ENCODE measurements around the gene SRP14. TPM values are rescaled to one million over a fixed set of nuclear protein-coding genes. Genes with fewer than 3 reads are reported as not detected.
"Not testable (repeated sequence)": the region's sequence is repeated elsewhere in the genome, so short reads cannot be mapped to it uniquely, and the experiment has no call there.

The SRP14 gene
- total RNA-seq, 2 experiments from 2014 or later: 120 to 126 TPM

GRCh38 chr15:40080104-40080503, 41.1 kb upstream of the SRP14 start:
- Histone ChIP-seq H3K4me1 (ENCODE audit: insufficient read depth, low read length) (peaks cover 15% of the 10 kb centered on the region), H3K36me3 (ENCODE audit: insufficient read depth, low read length) (no peaks in the 10 kb centered on the region), H3K9me3 (ENCODE audit: control insufficient read depth in 1 of 2, insufficient read depth in 1 of 2, low read length in 2 of 2) (no peaks in the 10 kb centered on the region), H3K27ac (ENCODE audit: low read depth in 1 of 2, low read length in 2 of 2) (no peak overlapping the region), H3K27me3 (ENCODE audit: control insufficient read depth in 1 of 2, insufficient read depth in 2 of 2, low read length in 2 of 2) (peaks cover 9 to 18% of the 10 kb centered on the region in 2 experiments), H3K4me3 (ENCODE audit: low read length) (no peak overlapping the region)
- no peak for TF ChIP-seq CTCF (IDR thresholded peaks at IDR 0.05)
- DNase-seq (no peak), ATAC-seq (ENCODE audit: poor library complexity) (no peak)
- Mint-ChIP-seq H3K27me3 (peaks cover 27% of the 10 kb centered on the region), H3K27ac (no peak overlapping the region), H3K4me1 (ENCODE audit: low read depth) (peaks cover 29% of the 10 kb centered on the region), H3K9me3 (no peaks in the 10 kb centered on the region), H3K36me3 (ENCODE audit: low read depth) (no peaks in the 10 kb centered on the region), H3K4me3 (no peak overlapping the region)
- ChIA-PET POLR2A (no interaction called here), CTCF (interaction anchor here (1.1 kb wide), 1 partner anchor 25 kb away, joined by 3 read pairs; no protein-coding TSS in a partner anchor)
- intact Hi-C loops (cut with DNase I, micrococcal nuclease): no loop called here

GRCh38 chr15:40079456-40079855, 40.5 kb upstream of the SRP14 start:
- ATAC-seq (ENCODE audit: poor library complexity) (no peak), DNase-seq (no peak)
- Histone ChIP-seq H3K4me3 (ENCODE audit: low read length) (no peak overlapping the region), H3K36me3 (ENCODE audit: insufficient read depth, low read length) (no peaks in the 10 kb centered on the region), H3K9me3 (ENCODE audit: control insufficient read depth in 1 of 2, insufficient read depth in 1 of 2, low read length in 2 of 2) (no peaks in the 10 kb centered on the region), H3K27me3 (ENCODE audit: control insufficient read depth in 1 of 2, insufficient read depth in 2 of 2, low read length in 2 of 2) (peaks cover 9 to 12% of the 10 kb centered on the region in 2 experiments), H3K27ac (ENCODE audit: low read depth in 1 of 2, low read length in 2 of 2) (no peak overlapping the region), H3K4me1 (ENCODE audit: insufficient read depth, low read length) (peaks cover 15% of the 10 kb centered on the region)
- intact Hi-C loops (cut with DNase I, micrococcal nuclease): no loop called here
- Mint-ChIP-seq H3K36me3 (ENCODE audit: low read depth) (no peaks in the 10 kb centered on the region), H3K9me3 (no peaks in the 10 kb centered on the region), H3K4me1 (ENCODE audit: low read depth) (peaks cover 29% of the 10 kb centered on the region), H3K27me3 (peaks cover 21% of the 10 kb centered on the region), H3K4me3 (no peak overlapping the region), H3K27ac (no peak overlapping the region)
- CTCF ChIA-PET: interaction anchor here (1.1 kb wide), 1 partner anchor 25 kb away, joined by 3 read pairs; no protein-coding TSS in a partner anchor
- TF ChIP-seq CTCF (IDR thresholded peaks at IDR 0.05): no peak
- POLR2A ChIA-PET: interaction anchor here (0.7 kb wide), 1 partner anchor 19 kb away, joined by 3 read pairs; no protein-coding TSS in a partner anchor

GRCh38 chr15:40075298-40076044, 36.5 kb upstream of the SRP14 start:
- H3K9me3 Mint-ChIP-seq: no peaks in the 10 kb centered on the region
- H3K27me3 ChIP-seq (ENCODE audit: control insufficient read depth in 1 of 2, insufficient read depth in 2 of 2, low read length in 2 of 2): peaks cover 0 to 3% of the 10 kb centered on the region in 2 experiments
- ATAC-seq (ENCODE audit: poor library complexity): no peak
- ChIA-PET CTCF (no interaction called here), POLR2A (no interaction called here)
- no peak for DNase-seq
- H3K27ac Mint-ChIP-seq: no peak overlapping the region
- H3K4me3 Mint-ChIP-seq: no peak overlapping the region
- peaks cover 8% of the 10 kb centered on the region for H3K4me1 Mint-ChIP-seq (ENCODE audit: low read depth)
- H3K36me3 ChIP-seq (ENCODE audit: insufficient read depth, low read length): no peaks in the 10 kb centered on the region
- H3K4me3 ChIP-seq (ENCODE audit: low read length): no peak overlapping the region
- no peaks in the 10 kb centered on the region for H3K36me3 Mint-ChIP-seq (ENCODE audit: low read depth)
- H3K9me3 ChIP-seq (ENCODE audit: control insufficient read depth in 1 of 2, insufficient read depth in 1 of 2, low read length in 2 of 2): no peaks in the 10 kb centered on the region
- intact Hi-C loops (cut with DNase I, micrococcal nuclease): no loop called here
- peaks cover 5% of the 10 kb centered on the region for H3K4me1 ChIP-seq (ENCODE audit: insufficient read depth, low read length)
- no peak for TF ChIP-seq CTCF (IDR thresholded peaks at IDR 0.05)
- H3K27ac ChIP-seq (ENCODE audit: low read depth in 1 of 2, low read length in 2 of 2): no peak overlapping the region
- H3K27me3 Mint-ChIP-seq: no peaks in the 10 kb centered on the region

DNA sequence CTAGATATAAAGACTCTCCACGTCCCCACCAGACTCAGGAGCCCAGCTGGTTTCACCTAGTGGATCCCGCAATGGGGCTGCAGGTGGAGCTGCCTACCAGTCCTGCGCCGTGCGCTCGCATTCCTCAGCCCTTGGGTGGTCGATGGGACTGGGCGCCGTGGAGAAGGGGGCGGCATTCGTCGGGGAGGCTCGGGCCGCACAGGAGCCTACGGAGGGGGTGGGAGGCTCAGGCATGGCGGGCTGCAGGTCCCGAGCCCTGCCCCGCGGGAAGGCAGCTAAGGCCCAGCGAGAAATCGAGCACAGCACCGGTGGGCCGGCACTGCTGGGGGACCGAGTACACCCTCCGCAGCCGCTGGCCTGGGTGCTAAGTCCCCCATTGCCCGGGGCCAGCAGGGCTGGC, 35.7 kb upstream of the SRP14 start:
- H3K9me3 ChIP-seq (ENCODE audit: control insufficient read depth in 1 of 2, insufficient read depth in 1 of 2, low read length in 2 of 2); H3K27ac ChIP-seq (ENCODE audit: low read depth in 1 of 2, low read length in 2 of 2); H3K36me3 ChIP-seq (ENCODE audit: insufficient read depth, low read length); ATAC-seq (ENCODE audit: poor library complexity); H3K27me3 ChIP-seq (ENCODE audit: control insufficient read depth in 1 of 2, insufficient read depth in 2 of 2, low read length in 2 of 2); H3K27me3 Mint-ChIP-seq; intact Hi-C loops (cut with DNase I, micrococcal nuclease); H3K9me3 Mint-ChIP-seq; CTCF ChIA-PET; H3K4me1 ChIP-seq (ENCODE audit: insufficient read depth, low read length); DNase-seq; H3K4me3 ChIP-seq (ENCODE audit: low read length); H3K4me3 Mint-ChIP-seq; POLR2A ChIA-PET; H3K27ac Mint-ChIP-seq; H3K4me1 Mint-ChIP-seq (ENCODE audit: low read depth); H3K36me3 Mint-ChIP-seq (ENCODE audit: low read depth): not testable (repeated sequence)

- H3K4me1 Mint-ChIP-seq (ENCODE audit: low read depth); intact Hi-C loops (cut with DNase I, micrococcal nuclease); H3K9me3 ChIP-seq (ENCODE audit: control insufficient read depth in 1 of 2, insufficient read depth in 1 of 2, low read length in 2 of 2); H3K9me3 Mint-ChIP-seq; H3K27ac ChIP-seq (ENCODE audit: low read depth in 1 of 2, low read length in 2 of 2); H3K4me1 ChIP-seq (ENCODE audit: insufficient read depth, low read length); H3K27me3 ChIP-seq (ENCODE audit: control insufficient read depth in 1 of 2, insufficient read depth in 2 of 2, low read length in 2 of 2); H3K36me3 Mint-ChIP-seq (ENCODE audit: low read depth); H3K36me3 ChIP-seq (ENCODE audit: insufficient read depth, low read length); H3K27me3 Mint-ChIP-seq; ATAC-seq (ENCODE audit: poor library complexity); CTCF ChIA-PET; H3K27ac Mint-ChIP-seq: not testable (repeated sequence)
- peak overlapping the region; percentile 29 for H3K4me3 ChIP-seq (ENCODE audit: low read length)
- H3K4me3 Mint-ChIP-seq: peak overlapping the region; percentile 88
- POLR2A ChIA-PET: interaction anchor here (0.7 to 1.1 kb wide), 2 partner anchors 14 to 28 kb away, joined by 3 read pairs; no protein-coding TSS in a partner anchor
- DNase-seq: peak in 1 of 14 experiments; percentile 34
These were observed 34.9 kb upstream of the SRP14 start for GRCh38 chr15:40073716-40074490.

Data from CD4-positive, alpha-beta T cell (primary cell).